GM12892 (cell line): Measurements from ENCODE around the gene PKMYT1.
A peak's percentile ranks its signal among the peaks of the same experiment; 100 is the strongest.

Experiments used
- DNase-seq: peaks from one replicate; pipeline ENCODE4 v3.0.0; 2011; ENCODE audit not compliant: insufficient read length
- FAIRE-seq: peaks from 2 replicates; lab custom pipeline; 2011; peaks lifted over from hg19 to GRCh38; lab: Jason Lieb, UNC
- POLR2A ChIP-seq: IDR thresholded peaks from 2 replicates; pipeline ENCODE4 v1.6.1; 2011; ENCODE audit warnings: low read depth, low read length, control low read depth
- POLR2AphosphoS5 ChIP-seq: IDR thresholded peaks from 2 replicates; pipeline ENCODE4 v1.6.1; 2011; ENCODE audit warnings: low read depth, low read length, control low read depth
- TAF1 ChIP-seq: IDR thresholded peaks from 2 replicates; pipeline ENCODE4 v1.6.1; 2011; ENCODE audit warnings: low read depth, mild to moderate bottlenecking, control low read depth, low read length, borderline replicate concordance

Gene PKMYT1

GRCh38 chr16:3004781-3005284 is 24.6 kb upstream of the PKMYT1 start:
- DNase-seq (no peak), FAIRE-seq (no peak)
- TF ChIP-seq POLR2A, result no peak

- no peak for DNase-seq
- FAIRE-seq, result no peak
- no peak for TF ChIP-seq TAF1
- TF ChIP-seq POLR2A, result no peak
- no peak for TF ChIP-seq POLR2AphosphoS5
Measured at GRCh38 chr16:3004319-3004718, 24.1 kb upstream of the PKMYT1 start.

GRCh38 chr16:3003582-3004270 is 23.5 kb upstream of the PKMYT1 start:
- DNase-seq (peak; percentile 100), FAIRE-seq (peak; percentile 99)
- no peak for TF ChIP-seq TAF1
- TF ChIP-seq POLR2AphosphoS5, result no peak
- no peak for TF ChIP-seq POLR2A

- no peak for FAIRE-seq
- DNase-seq, result no peak
- no peak for TF ChIP-seq TAF1
- no peak for TF ChIP-seq POLR2A
- TF ChIP-seq POLR2AphosphoS5, result no peak
Measured at GRCh38 chr16:3001316-3001715, 21.1 kb upstream of the PKMYT1 start.

GRCh38 chr16:3000540-3000939 is 20.3 kb upstream of the PKMYT1 start:
- FAIRE-seq (no peak), DNase-seq (no peak)
- TF ChIP-seq POLR2AphosphoS5, result no peak
- no peak for TF ChIP-seq TAF1

- FAIRE-seq, result no peak
- no peak for TF ChIP-seq POLR2A
- TF ChIP-seq TAF1, result no peak
- no peak for TF ChIP-seq POLR2AphosphoS5
Measured at GRCh38 chr16:2999929-3000328, 19.7 kb upstream of the PKMYT1 start.

GRCh38 chr16:2996298-2996697 is 16.1 kb upstream of the PKMYT1 start:
- DNase-seq, result no peak
- FAIRE-seq, result no peak
- no peak for TF ChIP-seq POLR2A
- TF ChIP-seq TAF1, result no peak
- TF ChIP-seq POLR2AphosphoS5, result no peak

More at GRCh38 chr16:2999929-3000328, 19.7 kb upstream of the PKMYT1 start:
- no peak for DNase-seq

- DNase-seq (no peak), FAIRE-seq (no peak)
- TF ChIP-seq POLR2A (no peak), POLR2AphosphoS5 (no peak), TAF1 (no peak)
Measured at GRCh38 chr16:2992383-2993081, 12.3 kb upstream of the PKMYT1 start.

GRCh38 chr16:2991566-2992261 is 11.5 kb upstream of the PKMYT1 start:
- DNase-seq (no peak), FAIRE-seq (no peak)
- no peak for TF ChIP-seq POLR2A
- TF ChIP-seq POLR2AphosphoS5, result no peak
- no peak for TF ChIP-seq TAF1

- no peak for FAIRE-seq
Measured at GRCh38 chr16:2990891-2991290, 10.6 kb upstream of the PKMYT1 start.

GRCh38 chr16:2988590-2989099 is 8.4 kb upstream of the PKMYT1 start:
- FAIRE-seq (no peak), DNase-seq (no peak)
- TF ChIP-seq POLR2AphosphoS5, result no peak

More at GRCh38 chr16:2990891-2991290, 10.6 kb upstream of the PKMYT1 start:
- DNase-seq, result no peak
- TF ChIP-seq POLR2A, result no peak
- no peak for TF ChIP-seq POLR2AphosphoS5
- TF ChIP-seq TAF1, result no peak

GRCh38 chr16:2987833-2988232 is 7.6 kb upstream of the PKMYT1 start:
- FAIRE-seq (no peak), DNase-seq (no peak)
- TF ChIP-seq POLR2A (no peak), POLR2AphosphoS5 (no peak), TAF1 (no peak)
